Aorta (tissue), 5 donors: Measurements from ENCODE around the gene JAK1. TPM values are rescaled to one million over a fixed set of nuclear protein-coding genes. Genes with fewer than 3 reads are reported as not detected.

ENCODE experiments used
- ATAC-seq: fragments of 200-7000 bp; cut with Tn5 transposase; one replicate; pipeline ENCODE4 v1.9.1; 2022; ENCODE audit warnings: moderate library complexity; ENCODE audit not compliant: low FRiP score
- DNase-seq, 2 donors: peaks; one replicate each; pipeline ENCODE4 v3.0.0-alpha.2; 2020
- H3K27ac ChIP-seq, 2 donors: one replicate each; pipeline ENCODE4 v1.5.1; 2013; ENCODE audit warnings: low read length in 2 of 2, mild to moderate bottlenecking in 2 of 2, moderate library complexity in 2 of 2, control low read depth in 1 of 2, inconsistent platforms in 1 of 2, low read depth in 1 of 2
- H3K27me3 ChIP-seq, 2 donors: one replicate each; pipeline ENCODE4 v1.6.1; 2013; ENCODE audit warnings: control low read depth in 1 of 2, low read length in 1 of 2, mild to moderate bottlenecking in 1 of 2, moderate library complexity in 1 of 2; ENCODE audit not compliant: insufficient read depth in 2 of 2, control insufficient read depth in 1 of 2
- H3K36me3 ChIP-seq, 2 donors: one replicate each; pipeline ENCODE4 v1.6.1; 2013; ENCODE audit warnings: control low read depth in 1 of 2, low read length in 1 of 2, mild to moderate bottlenecking in 1 of 2; ENCODE audit not compliant: insufficient read depth in 2 of 2, control insufficient read depth in 1 of 2
- H3K4me1 ChIP-seq, 2 donors: one replicate each; pipeline ENCODE4 v1.6.1; 2013; ENCODE audit warnings: low read length in 2 of 2, control low read depth in 1 of 2, mild to moderate bottlenecking in 1 of 2, moderate library complexity in 1 of 2; ENCODE audit not compliant: insufficient read depth in 2 of 2, control insufficient read depth in 1 of 2
- H3K4me3 ChIP-seq, 2 donors: one replicate each; pipeline ENCODE4 v1.5.1; 2013; ENCODE audit warnings: low read length in 2 of 2, control low read depth in 1 of 2, mild to moderate bottlenecking in 1 of 2
- H3K9me3 ChIP-seq: one replicate; pipeline ENCODE4 v1.6.1; 2013; ENCODE audit warnings: mild to moderate bottlenecking, low read length; ENCODE audit not compliant: control insufficient read depth
- WGBS, 2 donors: extraction: QIAGEN DNeasy Blood & Tissue Kit; methylation state at CpG; one replicate each; pipeline ENCODE4 v1.1.7; 2013; 5-methylcytosine and 5-hydroxymethylcytosine counted together
- intact Hi-C, 2 donors: fragments of 100-400 bp; cut with DNase I; formaldehyde crosslinking; loops; one replicate each; pipeline versions ENCODE4 v1.14.2 to v1.15.0; 2022
- long read RNA-seq, 2 donors: library from polyadenylated mRNA; unstranded; transcript quantifications; one replicate each; pipeline ENCODE4 v2.0.0, GENCODE V29; 2020 to 2021
- polyA plus RNA-seq, 2 donors: library from polyadenylated mRNA; stranded (reverse); fragments of 200-250 nt; gene quantifications; one replicate each; pipeline ENCODE4 v1.2.3, GENCODE V29; 2013
- total RNA-seq, 2 donors: library from RNA; stranded (reverse); fragmentation: NEBNext Ultra II Directional; extraction: Animal tissue kit (Norgen Biotek cat#: 25700); gene quantifications; one replicate each; pipeline ENCODE4 v1.2.1, GENCODE V29; 2021
- donor health status: healthy with polysubstance abuse.
- donor health status: Bipolar disorder and iron deficiency.
- donor health status: DM: no; HTN: no; CAD: no.
- donor health status: DM: no; HTN: no; CAD: no.
- donor health status: DM: yes; HTN: yes; CAD: no.

The JAK1 gene
- total RNA-seq (100 to 1,000 TPM; 115 to 132 TPM), polyA plus RNA-seq (10 to 100 TPM; 24.3 to 34.0 TPM)
- long read RNA-seq, donor 1, full-length matches to known transcripts, result 3 of 100 reads
- long read RNA-seq, donor 1, partial matches to known transcripts, result 78 of 100 reads
- long read RNA-seq, donor 1, other reads (novel, unspliced or antisense), result 19 of 100 reads
- long read RNA-seq, donor 2, full-length matches to known transcripts, result 28 of 86 reads
- long read RNA-seq, donor 2, partial matches to known transcripts, result 45 of 86 reads
- long read RNA-seq, donor 2, other reads (novel, unspliced or antisense), result 13 of 86 reads

- H3K9me3 ChIP-seq, result no peaks in the 10 kb centered on the region
- H3K4me3 ChIP-seq, result peak within 1 kb of the TSS; percentile 95 to 100
- no peaks in the 10 kb centered on the region for H3K4me1 ChIP-seq
- peak; percentile 93 to 96 for DNase-seq
- peak; percentile 93 for ATAC-seq
- peak within 1 kb of the TSS; percentile 44 to 98 for H3K27ac ChIP-seq
- intact Hi-C loops, result loop anchor here (5.0 to 10.0 kb wide), 3 partner anchors 36 to 72 kb away; no protein-coding TSS in a partner anchor
- no peaks in the 10 kb centered on the region for H3K36me3 ChIP-seq
- 0 to 1% methylated on average over 52 to 100 of the region's 100 CpGs for whole genome bisulfite sequencing, 2 donors
- peaks cover 0 to 2% of the 10 kb centered on the region in 2 donors for H3K27me3 ChIP-seq
These were observed at the start of gene JAK1 for GRCh38 chr1:64966158-64966971. Gene JAK1, minus strand, starts transcription at chr1:64966549. Its CDS starts 80,285 bp downstream, at chr1:64886264.

- no peaks in the 10 kb centered on the region for H3K36me3 ChIP-seq
- no peak overlapping the region for H3K4me3 ChIP-seq
- intact Hi-C loops, result no loop called here
- ATAC-seq (no peak), DNase-seq (no peak)
- no peaks in the 10 kb centered on the region for H3K9me3 ChIP-seq
- no peak overlapping the region for H3K27ac ChIP-seq
- no peaks in the 10 kb centered on the region for H3K4me1 ChIP-seq
- no peaks in the 10 kb centered on the region for H3K27me3 ChIP-seq
These were observed 48.0 kb upstream of the JAK1 start for GRCh38 chr1:65014321-65014720.

- no peaks in the 10 kb centered on the region for H3K27me3 ChIP-seq
- intact Hi-C loops, result no loop called here
- H3K27ac ChIP-seq, result no peak overlapping the region
- DNase-seq, result no peak
- WGBS, 2 donors, result 98% methylated on average over 2 of the region's 2 CpGs
- H3K36me3 ChIP-seq, result peaks cover 0 to 1% of the 10 kb centered on the region in 2 donors
- no peaks in the 10 kb centered on the region for H3K9me3 ChIP-seq
- H3K4me3 ChIP-seq, result no peak overlapping the region
- H3K4me1 ChIP-seq, result no peaks in the 10 kb centered on the region
- ATAC-seq, result no peak
These were observed 45.6 kb upstream of the JAK1 start for GRCh38 chr1:65011983-65012382.

GRCh38 chr1:65009724-65010420, 43.5 kb upstream of the JAK1 start:
- no peaks in the 10 kb centered on the region for H3K27me3 ChIP-seq
- intact Hi-C loops, result no loop called here
- no peaks in the 10 kb centered on the region for H3K9me3 ChIP-seq
- no peak for DNase-seq
- peaks cover 0 to 1% of the 10 kb centered on the region in 2 donors for H3K36me3 ChIP-seq
- ATAC-seq, result no peak
- H3K4me3 ChIP-seq, result no peak overlapping the region
- 96 to 98% methylated on average over 5 of the region's 5 CpGs for WGBS, 2 donors
- no peaks in the 10 kb centered on the region for H3K4me1 ChIP-seq
- H3K27ac ChIP-seq, result no peak overlapping the region

GRCh38 chr1:65009176-65009575, 42.8 kb upstream of the JAK1 start:
- H3K36me3 ChIP-seq, result peaks cover 0 to 1% of the 10 kb centered on the region in 2 donors
- H3K27ac ChIP-seq, result no peak overlapping the region
- H3K4me1 ChIP-seq, result peaks cover 0 to under 1% of the 10 kb centered on the region in 2 donors
- WGBS, 2 donors, result 96 to 100% methylated on average over 1 of the region's 1 CpG
- no peak for DNase-seq
- ATAC-seq, result no peak
- intact Hi-C loops, result no loop called here
- no peaks in the 10 kb centered on the region for H3K9me3 ChIP-seq
- H3K4me3 ChIP-seq, result no peak overlapping the region
- H3K27me3 ChIP-seq, result no peaks in the 10 kb centered on the region

GRCh38 chr1:65006806-65007205, 40.5 kb upstream of the JAK1 start:
- Histone ChIP-seq H3K27ac (no peak overlapping the region), H3K4me1 (peaks cover 0 to 2% of the 10 kb centered on the region in 2 donors), H3K4me3 (no peak overlapping the region), H3K36me3 (peaks cover 0 to 1% of the 10 kb centered on the region in 2 donors), H3K27me3 (no peaks in the 10 kb centered on the region), H3K9me3 (no peaks in the 10 kb centered on the region)
- no peak for DNase-seq
- 94 to 95% methylated on average over 2 of the region's 2 CpGs for WGBS, 2 donors
- ATAC-seq, result no peak
- intact Hi-C loops, result no loop called here

GRCh38 chr1:65003316-65003664, 36.9 kb upstream of the JAK1 start:
- H3K36me3 ChIP-seq, result no peaks in the 10 kb centered on the region
- H3K4me1 ChIP-seq, result peaks cover 0 to 2% of the 10 kb centered on the region in 2 donors
- H3K27me3 ChIP-seq, result no peaks in the 10 kb centered on the region
- intact Hi-C loops, result loop anchor here (5.0 kb wide), 2 partner anchors 36 to 64 kb away; partner anchors contain the start of gene JAK1 (in 1 of the 2)
- WGBS, 2 donors, result 5 to 6% methylated on average over 11 of the region's 11 CpGs
- H3K9me3 ChIP-seq, result no peaks in the 10 kb centered on the region
- peak overlapping the region; percentile 75 to 81 for H3K27ac ChIP-seq
- peak overlapping the region; percentile 63 to 68 for H3K4me3 ChIP-seq
- no peak for ATAC-seq
- DNase-seq, result no peak

- WGBS, 2 donors, result 0 to 1% methylated on average over 69 to 72 of the region's 72 CpGs
- no peaks in the 10 kb centered on the region for H3K36me3 ChIP-seq
- peak overlapping the region; percentile 63 to 68 for H3K4me3 ChIP-seq
- intact Hi-C loops, result loop anchor here (5.0 kb wide), 2 partner anchors 35 to 65 kb away; partner anchors contain the start of gene JAK1 (in 1 of the 2)
- peaks cover 0 to 2% of the 10 kb centered on the region in 2 donors for H3K4me1 ChIP-seq
- H3K27me3 ChIP-seq, result no peaks in the 10 kb centered on the region
- no peaks in the 10 kb centered on the region for H3K9me3 ChIP-seq
- peak overlapping the region; percentile 97 to 98 for H3K27ac ChIP-seq
- DNase-seq (peak; percentile 94 to 97), ATAC-seq (peak; percentile 94)
These were observed 36.4 kb upstream of the JAK1 start for GRCh38 chr1:65002508-65003315.
